ENCODE measurements around the gene KIF1B. TPM values are rescaled to one million over a fixed set of nuclear protein-coding genes. Genes with fewer than 3 reads are reported as not detected.
A peak's percentile ranks its signal among the peaks of the same experiment; 100 is the strongest.

Gene KIF1B
- total and polyA plus RNA-seq, 10 of the 15 experiments (the other 5 are each of a cell fraction or from before 2014, with no cell fraction given), result 2.1 to 16.5 (median 8.7) TPM

GRCh38 chr1:10209905-10210810 is at the start of gene KIF1B (continued):
- TF ChIP-seq EGR1 (IDR thresholded peaks at IDR 0.05; ENCODE audit: borderline replicate concordance in 1 of 2, low read depth in 2 of 2, low read length in 2 of 2), result no peak
- TF ChIP-seq RFX5 (IDR thresholded peaks at IDR 0.05; ENCODE audit: low read depth, low read length), result no peak
- TF ChIP-seq JUNB (IDR thresholded peaks at IDR 0.05), result no peak
- TF ChIP-seq RCOR1 (conservative IDR thresholded peaks at IDR 0.05; ENCODE audit: low read depth, low read length), result peak; percentile 36; the same call in 1 of the 2 replicates
- TF ChIP-seq ZBTB11 (CRISPR knock-in tag; IDR thresholded peaks at IDR 0.05), result no peak
- no peak for TF ChIP-seq KDM1A (IDR thresholded peaks at IDR 0.05; ENCODE audit: borderline replicate concordance)
- peak; percentile 76 to 77 for TF ChIP-seq IKZF2 (IDR thresholded peaks at IDR 0.05)
- TF ChIP-seq E2F8 (IDR thresholded peaks at IDR 0.05; ENCODE audit: low read depth, partially characterized antibody), result no peak
- no peak for TF ChIP-seq BCL11A (IDR thresholded peaks at IDR 0.05; ENCODE audit: low read depth, low read length)
- no peak for TF ChIP-seq SIX5 (IDR thresholded peaks at IDR 0.05; ENCODE audit: low read depth, low read length, severe bottlenecking)
- peak; percentile 89 for TF ChIP-seq IKZF1 (conservative IDR thresholded peaks at IDR 0.05)
- no peak for TF ChIP-seq CEBPB (IDR thresholded peaks at IDR 0.05; ENCODE audit: borderline replicate concordance in 1 of 2, low read depth in 2 of 2, low read length in 2 of 2)
